Neural progenitor cell (in vitro differentiated cells): ENCODE data around the gene FASN. TPM values are rescaled to one million over a fixed set of nuclear protein-coding genes. Genes with fewer than 3 reads are reported as not detected.

Source experiments
- DNase-seq: peaks from one replicate; pipeline ENCODE4 v3.0.0-alpha.2; 2016; ENCODE audit warnings: low spot score
- H2AFZ ChIP-seq: fragments of 200-600 bp; sonication (generic); replicated peaks from 2 replicates; pipeline ENCODE4 v1.6.1; 2016; ENCODE audit warnings: antibody characterized with exemption
- H3F3A ChIP-seq: fragments of 200-600 bp; sonication (generic); 2 replicates; pipeline ENCODE4 v1.6.1; 2016; ENCODE audit warnings: antibody characterized with exemption, low read depth
- H3K27ac ChIP-seq: fragments of 200-600 bp; sonication (generic); 2 replicates; pipeline ENCODE4 v1.5.1; 2016; ENCODE audit warnings: mild to moderate bottlenecking
- H3K27me3 ChIP-seq: fragments of 200-600 bp; sonication (generic); 2 replicates; pipeline ENCODE4 v1.6.1; 2016; ENCODE audit warnings: mild to moderate bottlenecking, moderate library complexity
- H3K36me3 ChIP-seq: fragments of 200-600 bp; sonication (generic); 2 replicates; pipeline ENCODE4 v1.5.1; 2016
- H3K4me1 ChIP-seq: fragments of 200-600 bp; sonication (generic); 2 replicates; pipeline ENCODE4 v1.6.1; 2016; ENCODE audit warnings: mixed run types
- H3K4me2 ChIP-seq: fragments of 200-600 bp; sonication (generic); 2 replicates; pipeline ENCODE4 v1.6.1; 2016
- H3K4me3 ChIP-seq: fragments of 200-600 bp; sonication (generic); 2 replicates; pipeline ENCODE4 v1.5.1; 2016
- H3K79me2 ChIP-seq: fragments of 200-600 bp; sonication (generic); 2 replicates; pipeline ENCODE4 v1.6.1; 2016; ENCODE audit warnings: low read depth
- H3K9ac ChIP-seq: fragments of 200-600 bp; sonication (generic); 2 replicates; pipeline ENCODE4 v1.6.1; 2016
- H3K9me3 ChIP-seq: fragments of 200-600 bp; sonication (generic); 2 replicates; pipeline ENCODE4 v1.5.1; 2016; ENCODE audit warnings: low read depth
- H4K20me1 ChIP-seq: fragments of 200-600 bp; sonication (generic); 2 replicates; pipeline ENCODE4 v1.6.1; 2016; ENCODE audit warnings: low read depth
- H3K27ac Mint-ChIP-seq: 3 replicates; pipeline ENCODE4 v1.8.0; 2021; ENCODE audit warnings: mixed read lengths
- H3K27me3 Mint-ChIP-seq: 2 replicates; pipeline ENCODE4 v1.8.0; 2022; ENCODE audit warnings: low read depth, mild to moderate bottlenecking, inconsistent platforms, moderate library complexity, mixed read lengths; ENCODE audit not compliant: insufficient read depth
- H3K36me3 Mint-ChIP-seq: 3 replicates; pipeline ENCODE4 v1.8.0; 2021; ENCODE audit warnings: mixed read lengths
- H3K4me1 Mint-ChIP-seq: 3 replicates; pipeline ENCODE4 v1.8.0; 2021; ENCODE audit warnings: mixed read lengths
- H3K4me3 Mint-ChIP-seq: 3 replicates; pipeline ENCODE4 v1.8.0; 2021; ENCODE audit warnings: mild to moderate bottlenecking, moderate library complexity, mixed read lengths
- H3K9me3 Mint-ChIP-seq: 3 replicates; pipeline ENCODE4 v1.8.0; 2020; ENCODE audit warnings: mixed read lengths
- CTCF ChIP-seq: fragments of 200-600 bp; sonication (generic); IDR thresholded peaks from 2 replicates; pipeline ENCODE4 v1.5.1; 2017; ENCODE audit warnings: antibody characterized with exemption, mild to moderate bottlenecking
- EZH2 ChIP-seq: fragments of 200-600 bp; sonication (generic); IDR thresholded peaks from 2 replicates; pipeline ENCODE4 v1.6.1; 2017; ENCODE audit warnings: antibody characterized with exemption, mild to moderate bottlenecking, moderate library complexity
- EZH2phosphoT487 ChIP-seq: fragments of 200-600 bp; sonication (generic); IDR thresholded peaks from 2 replicates; pipeline ENCODE4 v1.6.1; 2017; ENCODE audit warnings: antibody characterized with exemption
- total RNA-seq: library from RNA; depleted of rRNA; stranded (reverse); fragments of >200 nt; gene quantifications from 2 replicates; pipeline ENCODE4 v1.2.3, GENCODE V29; 2015; ENCODE audit warnings: low replicate concordance

FASN gene
- total RNA-seq, 1 donor from 2014 or later = 77.9 TPM

DNA sequence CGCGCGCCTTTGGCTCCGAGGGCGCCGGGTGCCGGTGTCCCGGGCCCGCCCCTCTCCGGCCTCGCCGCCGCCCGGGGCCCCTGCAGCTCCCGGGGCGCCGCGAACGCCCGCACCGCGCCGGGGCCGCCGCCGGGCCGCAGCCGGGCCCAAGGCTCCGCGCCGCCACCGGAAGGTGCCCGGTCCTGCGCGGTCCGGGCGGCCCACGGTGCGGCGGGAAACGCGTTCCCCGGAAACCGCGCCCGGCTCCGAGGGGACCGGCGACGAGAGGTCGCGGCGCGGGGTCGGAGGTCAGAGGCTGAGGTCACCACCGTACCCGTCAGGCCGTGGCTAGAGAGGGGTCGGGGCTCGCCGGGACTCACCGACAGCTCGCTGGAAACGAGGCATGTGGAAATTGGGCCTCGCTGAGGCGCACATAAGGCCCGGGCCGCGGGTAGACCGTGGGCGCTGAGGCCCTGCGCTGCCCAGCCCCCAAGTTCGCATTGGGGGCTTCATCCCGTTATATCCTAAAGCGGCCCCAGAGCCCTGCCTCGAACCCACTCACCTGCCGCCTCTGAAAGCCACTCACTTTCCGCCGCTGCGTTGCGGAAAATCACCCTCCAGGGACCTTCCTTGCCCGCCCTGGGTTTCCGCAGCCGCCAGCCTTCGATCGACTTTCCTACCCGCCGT is 32.3 kb downstream of the FASN start, which contains the start of gene DUS1L:
Gene DUS1L (minus strand): TSS at position 167 of the 666 bp plus-strand sequence. CDS start 745 bp downstream, outside the sequence.
- no peak within 1 kb of the TSS for H3K27ac ChIP-seq
- no peaks in the 10 kb centered on the region for H3F3A ChIP-seq
- H3K9me3 ChIP-seq = no peaks in the 10 kb centered on the region
- H3K9ac ChIP-seq = peak within 1 kb of the TSS; percentile 87
- H3K4me2 ChIP-seq = peak within 1 kb of the TSS; percentile 100
- H4K20me1 ChIP-seq = no peaks in the 10 kb centered on the region
- peak within 1 kb of the TSS; percentile 83 for H2AFZ ChIP-seq
- Mint-ChIP-seq H3K4me1 (peaks cover 10% of the 10 kb centered on the region), H3K27me3 (peaks cover 5% of the 10 kb centered on the region), H3K4me3 (peak within 1 kb of the TSS; percentile 89), H3K9me3 (no peaks in the 10 kb centered on the region), H3K36me3 (no peaks in the 10 kb centered on the region), H3K27ac (peak within 1 kb of the TSS; percentile 78)
- peak within 1 kb of the TSS; percentile 76 for H3K4me3 ChIP-seq
- H3K36me3 ChIP-seq = no peaks in the 10 kb centered on the region
- peak; percentile 83 for DNase-seq
- TF ChIP-seq EZH2 (no peak), EZH2phosphoT487 (no peak), CTCF (no peak)
- peaks cover 6% of the 10 kb centered on the region for H3K4me1 ChIP-seq
- H3K27me3 ChIP-seq = peaks cover 6% of the 10 kb centered on the region
- H3K79me2 ChIP-seq = peaks cover 12% of the 10 kb centered on the region

DNA sequence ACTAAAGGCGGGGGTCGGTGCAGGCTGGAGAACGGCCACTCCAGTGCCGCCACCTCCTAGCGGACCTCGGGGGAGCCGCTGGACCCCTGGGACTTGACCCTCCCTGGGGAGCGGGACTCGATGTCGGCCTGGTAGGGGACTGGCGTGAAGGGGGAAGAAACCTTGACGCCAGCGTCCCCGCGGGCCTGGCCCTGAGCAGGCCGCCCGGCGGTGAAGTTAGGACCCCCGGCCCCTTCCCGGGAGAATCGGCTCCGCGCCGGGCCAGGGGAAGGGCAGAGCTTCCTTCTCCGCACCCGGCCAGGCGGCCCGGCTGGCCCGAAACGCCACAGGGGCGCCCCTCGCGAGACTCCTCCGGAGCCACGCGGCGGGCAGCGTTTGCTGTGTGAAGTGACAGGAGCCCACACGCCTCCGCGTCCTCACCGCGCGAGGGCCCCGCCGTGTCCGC is 32.8 kb downstream of the FASN start:
- Mint-ChIP-seq H3K27me3 (peaks cover 5% of the 10 kb centered on the region), H3K36me3 (peaks cover under 1% of the 10 kb centered on the region), H3K4me3 (peak overlapping the region; percentile 80), H3K27ac (no peak overlapping the region), H3K4me1 (peaks cover 10% of the 10 kb centered on the region), H3K9me3 (no peaks in the 10 kb centered on the region)
- no peaks in the 10 kb centered on the region for H3F3A ChIP-seq
- H3K36me3 ChIP-seq = no peaks in the 10 kb centered on the region
- no peak overlapping the region for H3K27ac ChIP-seq
- no peaks in the 10 kb centered on the region for H4K20me1 ChIP-seq
- no peak for DNase-seq
- TF ChIP-seq EZH2phosphoT487 (no peak), CTCF (no peak), EZH2 (no peak)
- peak overlapping the region; percentile 87 for H3K9ac ChIP-seq
- H3K79me2 ChIP-seq = peaks cover 12% of the 10 kb centered on the region
- peak overlapping the region; percentile 72 for H2AFZ ChIP-seq
- H3K27me3 ChIP-seq = peaks cover under 1% of the 10 kb centered on the region
- peak overlapping the region; percentile 100 for H3K4me2 ChIP-seq
- peaks cover 6% of the 10 kb centered on the region for H3K4me1 ChIP-seq
- H3K4me3 ChIP-seq = peak overlapping the region; percentile 76
- H3K9me3 ChIP-seq = no peaks in the 10 kb centered on the region

- H3K36me3 ChIP-seq = no peaks in the 10 kb centered on the region
- H2AFZ ChIP-seq = no peak overlapping the region
- H3K27me3 ChIP-seq = no peaks in the 10 kb centered on the region
- Mint-ChIP-seq H3K27me3 (peaks cover 5% of the 10 kb centered on the region), H3K27ac (no peak overlapping the region), H3K36me3 (peaks cover 3% of the 10 kb centered on the region), H3K9me3 (no peaks in the 10 kb centered on the region), H3K4me1 (peaks cover 10% of the 10 kb centered on the region), H3K4me3 (peak overlapping the region; percentile 80)
- no peaks in the 10 kb centered on the region for H4K20me1 ChIP-seq
- peak overlapping the region; percentile 100 for H3K4me2 ChIP-seq
- TF ChIP-seq CTCF (no peak), EZH2 (no peak), EZH2phosphoT487 (no peak)
- no peak for DNase-seq
- H3K9ac ChIP-seq = peak overlapping the region; percentile 87
- no peaks in the 10 kb centered on the region for H3F3A ChIP-seq
- H3K4me1 ChIP-seq = peaks cover 6% of the 10 kb centered on the region
- peak overlapping the region; percentile 76 for H3K4me3 ChIP-seq
- H3K27ac ChIP-seq = no peak overlapping the region
- H3K79me2 ChIP-seq = peaks cover 12% of the 10 kb centered on the region
- H3K9me3 ChIP-seq = no peaks in the 10 kb centered on the region
These were observed 33.4 kb downstream of the FASN start for GRCh38 chr17:82064433-82065192.
